NCI-H69 (cell line): ENCODE measurements around the gene PPME1.

ENCODE experiments used
- DNase-seq: peaks from one replicate; lab custom pipeline; 2025; lab: John Stamatoyannopoulos, UW

Gene PPME1

GRCh38 chr11:74159642-74160041, 11.4 kb upstream of the PPME1 start:
- no peak for DNase-seq

- peak; percentile 37 for DNase-seq
These were observed 8.2 kb upstream of the PPME1 start for GRCh38 chr11:74162681-74163467.

GRCh38 chr11:74168838-74169237, 2.3 kb upstream of the PPME1 start:
- DNase-seq: no peak

- DNase-seq: peak; percentile 39
These were observed 1.2 kb upstream of the PPME1 start for GRCh38 chr11:74169738-74170458.

- peak; percentile 53 for DNase-seq
These were observed 510 bp downstream of the PPME1 start for GRCh38 chr11:74171630-74171968.

GRCh38 chr11:74171997-74172396, 908 bp downstream of the PPME1 start:
- peak; percentile 50 for DNase-seq

GRCh38 chr11:74175920-74176319, 4.8 kb downstream of the PPME1 start:
- no peak for DNase-seq

- no peak for DNase-seq
These were observed 8.4 kb downstream of the PPME1 start for GRCh38 chr11:74179234-74180052.

GRCh38 chr11:74182635-74183034, 11.5 kb downstream of the PPME1 start:
- no peak for DNase-seq

GRCh38 chr11:74185285-74185684, 14.2 kb downstream of the PPME1 start:
- no peak for DNase-seq

GRCh38 chr11:74185695-74186094, 14.6 kb downstream of the PPME1 start:
- no peak for DNase-seq

- DNase-seq: peak; percentile 64
These were observed 24.7 kb downstream of the PPME1 start for GRCh38 chr11:74195828-74196227.

GRCh38 chr11:74196781-74197486, 25.8 kb downstream of the PPME1 start:
- DNase-seq: no peak

GRCh38 chr11:74203966-74204365, 32.9 kb downstream of the PPME1 start:
- no peak for DNase-seq

- no peak for DNase-seq
These were observed 33.6 kb downstream of the PPME1 start for GRCh38 chr11:74204701-74205100.

- DNase-seq: no peak
These were observed 34.1 kb downstream of the PPME1 start for GRCh38 chr11:74205181-74205580.

- no peak for DNase-seq
These were observed 35.7 kb downstream of the PPME1 start for GRCh38 chr11:74206746-74207145.

GRCh38 chr11:74208507-74208906, 37.4 kb downstream of the PPME1 start:
- DNase-seq: no peak

- no peak for DNase-seq
These were observed 41.4 kb downstream of the PPME1 start for GRCh38 chr11:74212533-74212932.

GRCh38 chr11:74220376-74220775, 49.3 kb downstream of the PPME1 start:
- DNase-seq: no peak

GRCh38 chr11:74221816-74222215, 50.7 kb downstream of the PPME1 start:
- DNase-seq: no peak

- DNase-seq: no peak
These were observed 54.5 kb downstream of the PPME1 start for GRCh38 chr11:74225565-74225964.
